SKM-1 (cell line): ENCODE data around the gene ARMH3.

Experiments
- DNase-seq: peaks from one replicate; lab custom pipeline; 2025; ENCODE audit not compliant: unreplicated experiment; lab: John Stamatoyannopoulos, UW

ARMH3 gene

DNA sequence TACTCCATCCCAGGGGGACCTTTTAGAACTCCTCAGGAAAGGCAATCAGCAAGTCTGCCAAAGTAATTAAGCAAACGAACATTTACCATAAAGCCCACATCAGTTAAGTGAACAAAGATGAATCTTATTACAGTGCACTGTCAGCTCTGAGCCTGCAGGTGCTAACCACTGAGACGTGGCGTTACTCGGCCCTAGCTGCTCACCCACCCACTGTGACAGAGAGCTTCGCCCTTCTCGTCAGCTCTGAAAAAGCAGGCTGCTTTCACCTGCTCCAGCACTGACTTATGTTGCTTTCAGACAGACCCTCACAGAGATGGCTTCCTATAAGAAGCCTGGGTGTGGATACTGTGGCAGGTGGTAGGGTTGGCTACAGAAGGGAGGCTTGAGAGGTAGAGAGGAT lies 154.6 kb downstream of the ARMH3 start:
- no peak for DNase-seq

DNA sequence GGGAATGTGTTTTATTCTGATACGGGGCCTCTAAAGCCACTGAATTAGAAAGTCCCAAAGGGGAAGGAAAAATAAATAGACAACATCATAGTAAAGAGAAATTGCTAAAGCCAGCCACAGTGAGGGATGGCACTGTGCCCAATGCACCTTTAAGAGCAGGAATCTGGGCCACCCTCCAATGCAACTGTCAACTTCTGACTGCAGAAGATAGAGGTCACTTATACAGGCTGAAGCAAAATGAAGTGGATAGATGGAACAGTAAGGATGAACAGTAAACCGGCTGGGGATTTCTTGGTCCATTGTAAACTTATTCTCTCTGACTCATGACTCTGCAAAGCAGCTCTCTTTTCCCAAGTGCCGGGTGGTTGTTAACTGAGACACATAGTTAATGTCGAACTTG lies 158.3 kb downstream of the ARMH3 start:
- DNase-seq, result no peak

DNA sequence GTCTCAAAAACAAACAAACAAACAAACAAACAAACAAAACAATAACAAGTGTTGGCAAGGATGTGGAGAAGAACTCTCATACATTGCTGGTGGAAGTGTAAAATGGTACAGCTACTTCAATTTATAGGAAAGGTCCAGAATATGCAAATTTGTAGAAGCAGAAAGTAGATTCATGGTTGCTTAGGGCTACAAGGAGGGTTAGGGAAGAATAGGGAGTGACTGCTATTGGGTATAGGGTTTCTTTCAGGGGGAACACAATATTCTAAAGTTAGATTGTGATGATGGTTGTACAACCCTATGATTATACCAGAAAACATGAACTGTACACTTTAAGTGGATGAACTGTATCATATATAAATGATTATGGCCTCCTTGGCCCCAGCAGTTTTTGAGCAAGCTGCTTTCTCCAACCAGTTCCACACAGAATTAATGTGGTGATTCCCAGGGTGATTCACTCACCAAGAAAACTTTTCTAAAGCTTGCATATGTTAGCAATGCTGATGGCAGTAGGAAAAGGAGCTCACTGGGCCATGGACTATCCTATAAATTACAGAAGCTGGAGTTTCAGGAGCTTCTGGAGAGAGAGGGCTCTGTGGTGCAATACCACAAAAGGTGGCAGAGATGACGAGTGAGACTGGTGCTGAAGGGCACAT lies 159.6 kb downstream of the ARMH3 start:
- DNase-seq, result no peak

DNA sequence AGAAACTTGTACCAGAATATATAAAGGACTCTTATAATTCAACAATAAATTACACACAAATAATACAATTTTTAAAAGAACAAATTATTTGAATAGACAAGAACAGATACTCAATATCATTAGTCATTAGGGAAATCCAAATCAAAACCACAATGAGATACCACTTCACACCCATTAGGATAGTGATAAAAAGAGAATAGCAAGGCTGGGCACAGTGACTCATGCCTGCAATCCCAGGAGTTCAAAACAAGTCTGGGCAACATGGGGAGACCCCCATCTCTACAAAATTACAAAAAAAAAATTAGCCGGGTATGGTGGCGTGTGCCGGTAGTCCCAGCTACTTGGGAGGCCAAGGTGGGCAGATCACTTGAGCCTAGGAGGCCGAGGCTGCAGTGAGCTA lies 160.2 kb downstream of the ARMH3 start:
- DNase-seq, result no peak

DNA sequence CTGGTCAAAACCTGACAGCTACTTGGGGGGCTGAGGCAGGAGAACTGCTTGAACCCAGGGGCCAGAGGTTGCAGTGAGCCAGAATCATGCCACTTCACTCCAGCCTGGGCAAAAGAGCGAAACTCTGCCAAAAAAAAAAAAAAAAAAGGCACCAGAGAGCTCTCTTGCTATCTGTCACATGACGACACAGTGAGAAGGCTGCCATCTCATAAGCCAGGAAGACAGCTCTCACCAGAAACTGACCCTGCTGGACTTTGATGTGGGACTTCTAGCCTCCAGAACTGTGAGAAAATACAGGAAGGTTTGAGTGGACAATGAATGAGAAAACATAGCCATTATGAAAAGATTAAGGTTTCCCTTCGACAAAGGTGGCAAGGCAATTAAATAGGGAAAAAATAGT lies 161.2 kb downstream of the ARMH3 start:
- DNase-seq, result no peak

DNA sequence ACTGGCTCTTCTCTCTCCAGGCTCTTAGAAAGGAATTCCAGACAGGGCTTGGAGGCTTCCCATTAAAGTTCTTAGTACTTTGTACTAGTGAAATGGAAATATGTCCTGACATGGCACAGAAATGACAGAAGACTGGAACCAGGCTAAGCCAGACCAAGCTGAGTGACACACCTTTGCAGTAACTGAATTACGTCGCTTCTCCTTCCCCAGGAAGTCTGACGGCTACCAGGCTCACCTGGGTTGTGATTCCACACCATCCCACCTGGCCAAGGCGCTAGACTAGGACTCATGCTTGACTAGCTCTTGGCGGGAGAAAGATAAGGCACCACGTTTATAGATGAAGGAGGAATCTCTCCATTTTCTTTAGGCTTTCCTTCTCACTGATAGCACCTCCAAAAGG lies 161.7 kb downstream of the ARMH3 start:
- DNase-seq, result no peak

DNA sequence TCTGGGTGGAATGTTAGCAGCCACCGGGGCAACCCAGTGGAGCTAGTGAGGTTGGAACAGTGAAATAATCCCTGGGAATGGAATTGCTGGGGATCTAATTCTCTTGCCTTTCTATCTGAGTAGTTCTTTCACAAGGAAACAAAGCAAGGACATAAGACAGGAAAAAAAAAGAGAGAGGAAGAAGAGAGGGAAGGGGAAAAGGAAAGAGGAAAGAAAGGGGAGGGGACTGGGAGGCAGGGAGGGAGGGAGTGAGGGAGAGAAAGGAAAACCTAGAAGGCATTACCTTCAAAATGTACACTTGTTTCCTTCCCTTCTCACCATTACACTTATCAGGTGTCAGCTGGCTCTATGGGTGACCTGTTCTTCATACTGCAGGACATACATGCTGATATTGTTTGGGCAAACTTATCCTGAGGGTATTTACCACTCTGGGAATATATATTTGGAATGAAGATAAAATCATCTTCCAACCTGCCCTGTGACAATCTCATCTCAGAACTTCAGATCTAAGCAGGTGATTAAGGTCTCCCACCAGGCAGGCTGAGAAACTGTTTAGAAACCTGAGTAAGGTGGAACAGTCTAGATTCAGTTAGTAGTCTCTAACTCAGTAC lies 162.4 kb downstream of the ARMH3 start:
- no peak for DNase-seq

DNA sequence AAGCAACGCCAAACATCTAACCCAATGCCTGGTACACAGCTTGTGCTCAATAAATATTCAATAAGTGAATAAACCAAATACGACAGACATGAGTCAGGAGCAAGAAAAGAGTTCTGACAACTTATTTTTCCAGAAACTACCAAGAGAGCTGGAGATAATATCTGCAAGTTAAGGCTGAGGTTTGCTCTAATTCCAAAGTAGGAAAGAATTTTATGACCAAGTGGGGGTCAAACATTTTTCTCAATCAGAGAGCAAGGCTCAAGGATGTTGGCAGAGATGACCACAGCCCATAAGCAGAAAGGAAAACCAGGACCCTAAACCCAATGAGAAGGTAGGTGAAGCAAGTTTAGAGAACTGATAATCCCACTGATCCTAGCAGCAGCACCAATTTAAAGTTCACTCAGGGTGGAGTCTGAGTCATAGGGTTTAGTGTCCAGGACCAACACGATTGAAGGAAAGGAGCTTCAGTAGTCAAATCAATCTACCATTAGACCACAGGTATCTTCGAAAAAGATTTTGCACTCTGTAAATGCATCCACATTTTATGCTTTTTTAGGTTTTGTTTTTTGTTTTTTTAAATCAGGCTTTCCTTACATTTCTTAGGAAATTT lies 163.1 kb downstream of the ARMH3 start:
- no peak for DNase-seq

DNA sequence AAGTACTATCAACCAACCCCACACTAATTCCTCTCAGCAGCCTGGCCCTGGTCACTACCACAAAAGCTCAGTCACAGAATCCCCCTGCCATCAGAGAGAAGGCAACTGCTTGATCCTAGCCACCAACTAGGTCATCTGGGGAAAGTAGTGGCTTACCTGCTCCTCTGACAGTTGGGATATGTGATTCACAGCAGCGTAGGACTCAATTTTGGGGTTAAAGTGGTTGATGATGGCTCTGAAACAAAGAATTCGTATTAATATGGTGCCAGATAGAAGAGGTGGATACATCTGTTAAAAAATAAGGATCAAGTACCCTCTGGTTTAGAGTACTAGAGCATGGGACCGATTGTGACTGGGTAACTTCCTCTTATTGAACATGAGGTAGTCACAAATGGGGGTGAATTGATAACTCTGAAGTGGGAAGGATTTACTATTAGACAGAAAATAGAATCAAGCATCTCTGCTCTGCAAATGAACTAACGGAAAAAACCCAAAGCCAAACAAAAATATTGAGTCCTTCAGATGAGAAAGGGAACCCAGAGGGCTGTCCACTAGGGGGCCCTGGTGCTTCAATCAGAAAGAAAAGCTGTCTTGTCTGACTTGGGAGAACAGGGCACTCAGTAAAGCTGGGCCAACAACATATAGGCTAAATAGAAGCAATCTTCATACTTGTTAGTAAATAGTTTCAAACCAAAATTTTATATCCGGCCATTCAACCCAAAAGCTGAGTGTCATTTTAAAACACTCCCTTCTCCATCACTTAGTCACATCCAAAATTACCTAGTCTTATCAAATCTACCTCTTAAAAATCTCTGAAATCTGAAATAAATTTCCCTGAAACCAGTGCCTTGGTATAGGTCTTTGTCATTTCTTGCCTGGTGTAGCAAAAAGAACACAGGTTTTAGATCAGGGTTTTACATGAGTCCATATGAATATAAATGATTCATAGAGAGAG lies 166.4 kb downstream of the ARMH3 start:
- peak; percentile 56 for DNase-seq

DNA sequence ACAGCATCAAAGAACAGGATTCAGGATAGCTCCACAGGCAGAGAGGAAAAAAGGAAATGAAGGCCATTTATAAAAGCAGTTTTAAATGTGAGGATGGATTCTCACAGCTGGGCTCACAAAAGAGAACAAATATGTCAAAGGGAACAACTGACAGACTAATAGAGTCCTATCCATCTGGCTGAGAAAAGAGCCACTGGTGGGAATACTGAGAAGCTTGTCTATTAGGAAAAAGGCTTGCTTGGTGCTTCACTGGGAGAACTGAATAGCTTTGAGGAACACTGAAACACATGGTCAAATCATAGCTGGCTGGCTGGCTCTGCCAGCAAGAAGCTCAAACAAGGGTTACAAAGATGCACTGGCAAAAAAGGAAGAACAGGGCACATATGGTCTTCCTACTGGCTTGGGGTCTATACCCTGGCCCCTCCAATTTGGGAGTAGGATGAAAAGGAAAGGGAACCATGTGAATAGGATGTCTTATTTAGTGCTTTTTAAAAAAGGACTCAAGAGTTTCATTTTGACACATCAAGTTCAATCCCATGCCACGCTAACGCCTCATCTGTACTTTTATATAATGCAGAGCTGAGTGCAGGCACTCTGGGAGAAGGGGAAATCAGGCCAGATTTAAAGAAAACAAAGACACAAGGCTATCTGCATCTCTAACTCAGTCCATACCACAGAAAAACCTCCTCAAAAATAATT lies 167.6 kb downstream of the ARMH3 start:
- DNase-seq, result no peak

DNA sequence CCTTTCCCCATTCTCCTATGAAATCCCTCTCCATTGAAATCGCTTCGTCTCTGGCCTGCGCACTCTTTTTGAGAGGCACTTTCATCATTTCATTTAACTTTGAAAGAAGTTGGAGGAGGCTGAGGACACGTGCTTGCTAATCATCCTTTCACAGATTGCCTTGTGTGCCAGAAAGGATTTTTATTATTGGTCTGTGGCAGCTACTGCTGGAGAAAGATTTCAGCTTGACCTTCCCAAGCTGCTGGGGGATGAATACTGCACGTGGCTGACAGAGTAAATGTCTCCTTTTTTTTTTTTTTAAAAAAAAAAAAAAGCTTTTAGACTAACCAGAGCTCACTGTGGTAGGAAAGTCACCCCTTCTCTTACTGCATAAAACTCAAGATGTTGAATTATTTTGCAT lies 168.2 kb downstream of the ARMH3 start:
- DNase-seq, result no peak

DNA sequence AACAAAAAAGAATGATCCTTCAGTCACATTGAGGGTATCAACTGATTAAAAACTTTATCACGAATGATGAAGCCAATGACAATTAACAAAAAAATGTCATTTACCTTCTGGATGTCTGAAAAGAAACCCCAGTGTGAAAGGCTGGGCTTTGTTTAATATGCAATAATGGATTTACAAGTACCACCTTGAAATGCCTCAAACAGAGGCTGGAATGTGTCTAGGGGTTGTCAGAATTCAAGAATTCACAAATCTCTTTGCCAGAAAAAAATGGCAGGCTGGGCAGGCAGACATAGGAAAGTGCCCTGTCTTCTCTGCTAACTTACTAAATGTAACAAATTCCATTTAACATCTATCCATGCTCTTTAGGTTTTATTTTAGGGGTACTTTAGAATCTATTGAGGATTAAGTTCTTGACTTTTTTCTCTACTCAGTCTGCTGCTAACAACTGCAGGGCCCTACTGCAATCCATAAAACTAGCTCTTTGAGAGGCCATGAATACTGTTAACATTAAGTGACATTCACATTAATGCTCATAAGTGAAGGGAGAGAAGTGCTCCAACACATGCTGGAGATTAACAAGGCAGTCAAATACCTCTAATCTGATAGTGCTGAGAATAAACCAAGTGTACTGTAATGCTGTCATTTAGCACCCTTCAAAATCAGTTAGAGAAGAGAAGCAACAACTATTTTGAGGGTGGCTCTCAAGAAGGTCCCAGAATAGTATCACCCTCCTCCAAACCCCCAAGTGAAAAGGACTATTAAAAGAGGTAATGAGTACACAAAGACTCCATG lies 169.3 kb downstream of the ARMH3 start:
- DNase-seq, result no peak

DNA sequence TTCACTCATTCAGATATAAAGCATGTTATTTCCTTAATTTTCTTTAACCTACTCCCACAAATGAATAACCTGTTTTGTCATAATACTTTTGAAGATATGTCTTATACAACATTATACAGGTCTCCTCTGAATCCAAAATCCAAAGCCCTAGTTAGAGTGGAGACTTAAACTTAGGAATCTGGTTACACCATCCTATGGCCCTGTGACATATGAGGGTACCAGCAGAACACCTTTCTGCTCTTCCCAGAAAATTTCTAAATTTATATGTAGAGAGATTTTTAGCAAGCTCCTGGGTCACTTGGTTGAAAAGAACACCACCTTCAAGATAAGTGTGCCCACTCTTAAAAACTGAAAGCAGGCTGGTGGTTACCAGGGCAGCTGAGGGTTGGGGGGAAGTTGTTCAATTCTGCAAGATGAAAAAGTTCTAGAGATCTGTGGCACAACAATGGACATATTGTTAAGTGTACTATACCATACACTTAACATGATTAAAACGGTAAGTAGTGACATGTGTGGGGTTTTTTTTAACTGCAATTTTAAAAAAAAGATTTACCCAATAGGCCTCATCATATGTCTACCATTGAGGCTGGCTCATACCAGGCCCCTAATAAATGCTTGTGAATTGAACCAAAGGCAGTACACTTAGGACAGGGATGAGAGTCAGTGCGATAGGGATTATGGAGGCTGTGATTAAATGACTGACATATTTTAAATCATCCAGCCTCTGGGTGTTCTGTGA lies 174.8 kb downstream of the ARMH3 start:
- no peak for DNase-seq

DNA sequence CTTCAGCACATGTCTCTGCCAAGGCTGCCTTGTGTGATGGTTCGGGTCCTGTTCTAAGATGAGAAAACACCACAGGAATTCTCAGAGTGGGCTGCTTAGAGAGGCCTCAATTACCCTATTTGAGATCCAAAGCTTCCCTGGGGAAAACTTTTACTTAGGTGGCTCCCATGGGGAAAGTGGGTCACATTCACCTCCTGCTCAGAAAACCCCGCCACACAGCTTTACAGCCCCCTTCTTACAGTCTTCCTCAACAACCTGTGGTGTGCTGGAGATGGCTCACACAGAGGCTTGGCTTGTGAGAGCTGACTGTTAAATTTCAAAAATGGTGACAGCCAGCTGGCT lies 175.8 kb downstream of the ARMH3 start:
- DNase-seq, result no peak

DNA sequence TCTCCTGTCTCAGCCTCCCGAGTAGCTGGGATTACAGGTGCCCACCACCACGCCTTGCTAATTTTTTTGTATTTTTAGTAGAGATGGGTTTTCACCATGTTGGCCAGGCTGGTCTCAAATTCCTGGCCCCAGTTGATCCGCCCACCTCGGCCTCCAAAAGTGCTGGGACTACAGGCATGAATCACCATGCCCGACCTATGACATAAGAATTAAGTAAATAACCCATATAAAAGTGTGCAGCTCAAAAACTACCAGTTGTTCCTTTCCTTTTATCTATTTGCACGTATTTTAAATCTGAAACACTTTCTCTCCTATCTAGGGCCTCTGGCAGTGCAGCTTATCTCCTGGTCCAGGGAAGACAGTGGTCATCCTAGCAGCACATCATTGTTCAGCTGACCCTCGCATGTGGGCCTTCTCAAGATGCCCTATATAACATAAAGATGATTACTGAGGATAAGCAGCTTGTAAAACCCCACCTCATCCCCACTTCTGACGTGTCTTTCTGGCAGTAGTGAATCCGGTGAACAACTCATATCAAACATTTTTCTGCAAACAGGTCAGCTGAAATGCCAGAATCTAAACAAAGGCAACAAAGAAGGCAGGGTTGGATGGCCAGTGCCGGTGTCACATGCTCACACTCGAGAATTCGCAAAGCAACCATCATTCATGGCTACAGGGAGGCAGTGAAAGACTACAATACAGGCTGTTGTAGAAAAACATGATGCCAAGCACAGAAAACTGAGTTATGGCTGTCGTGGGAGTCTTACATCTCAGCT lies 176.3 kb downstream of the ARMH3 start:
- no peak for DNase-seq

DNA sequence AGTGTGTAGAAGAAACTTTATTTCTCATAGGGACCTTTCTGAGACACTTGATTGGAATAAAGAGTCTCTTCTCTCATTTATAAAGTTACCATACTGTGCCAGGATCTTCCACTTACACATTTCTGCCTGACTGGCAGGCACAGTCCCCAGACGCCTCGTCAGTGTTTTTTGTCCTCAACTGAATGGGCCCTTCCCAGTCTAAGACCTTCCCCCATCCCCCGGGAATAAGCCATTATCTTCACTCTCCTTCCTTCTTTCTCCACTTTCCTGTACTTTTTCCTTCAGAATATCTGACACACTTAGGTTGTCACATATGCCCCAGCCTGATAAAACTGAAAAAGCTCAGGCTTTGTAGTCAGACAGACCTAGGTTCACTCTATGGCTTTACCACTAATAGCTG lies 177.1 kb downstream of the ARMH3 start:
- no peak for DNase-seq

DNA sequence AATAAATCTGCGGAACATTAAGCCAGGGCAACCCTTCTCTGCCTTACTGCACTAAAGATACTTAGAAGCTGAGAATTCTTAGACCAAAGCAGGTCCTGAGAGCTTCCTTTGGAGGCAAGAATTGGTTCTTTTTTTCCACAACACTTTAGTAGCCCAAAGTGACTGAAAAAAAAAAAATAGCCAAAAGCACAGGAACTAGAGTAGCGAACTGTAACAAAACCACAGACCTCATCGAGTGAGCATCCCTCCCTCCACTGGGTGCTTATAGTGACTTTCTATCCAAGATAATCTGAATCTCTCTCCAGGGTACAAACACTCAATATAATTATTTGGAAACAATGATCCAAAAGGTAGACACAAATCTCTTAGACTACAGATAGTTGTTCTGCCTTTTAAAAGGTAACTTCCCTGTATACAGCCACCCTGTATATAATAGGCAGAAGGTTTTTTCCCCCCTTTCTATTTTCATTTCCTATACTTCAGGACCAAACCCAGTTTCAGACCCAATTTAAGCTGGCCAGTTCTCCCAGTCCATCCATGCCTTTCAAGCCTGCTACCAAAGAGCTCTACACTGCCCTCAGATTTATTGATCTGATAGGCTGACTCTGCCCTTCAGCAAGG lies 180.8 kb downstream of the ARMH3 start:
- DNase-seq, result no peak

DNA sequence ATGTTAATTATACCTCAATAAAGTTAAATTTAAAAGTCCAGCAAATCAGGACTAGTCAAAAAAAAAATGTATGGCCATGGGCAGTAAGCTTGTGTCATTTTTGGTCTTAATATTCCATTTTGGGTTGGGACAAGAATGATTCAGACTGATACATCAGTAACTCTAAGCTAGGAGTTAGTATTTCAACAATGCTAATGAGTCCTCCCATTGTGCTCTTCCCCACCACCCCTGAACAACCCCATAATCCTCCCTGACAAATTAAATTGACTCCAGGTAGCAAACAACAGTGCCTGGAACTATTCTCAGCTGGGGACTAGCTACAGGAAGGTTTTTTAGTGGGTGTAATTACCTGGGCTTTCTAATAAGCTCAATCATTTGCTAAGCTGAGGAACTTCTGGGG lies 181.7 kb downstream of the ARMH3 start:
- no peak for DNase-seq

DNA sequence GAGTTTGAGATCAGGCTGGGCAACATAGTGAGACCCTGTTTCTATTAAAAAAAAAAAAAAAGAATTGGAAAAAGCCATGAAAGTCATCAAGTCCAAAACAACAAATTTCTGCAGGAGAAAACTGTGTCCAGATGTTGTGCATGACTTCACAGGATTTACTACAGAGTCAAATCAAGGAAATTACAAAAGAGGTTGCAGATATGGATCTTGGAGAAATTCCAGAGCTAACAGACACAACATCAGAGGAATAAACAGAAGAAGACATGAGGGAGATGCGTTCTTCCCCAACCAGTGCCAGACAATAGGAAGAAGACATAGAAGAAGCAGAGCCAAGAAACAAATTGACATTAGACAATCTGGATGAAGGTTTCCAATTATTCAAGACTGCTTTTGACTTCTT lies 188.0 kb downstream of the ARMH3 start:
- DNase-seq, result no peak
